Measurements from ENCODE around the gene GEMIN7. TPM values are rescaled to one million over a fixed set of nuclear protein-coding genes. Genes with fewer than 3 reads are reported as not detected.
A peak's percentile ranks its signal among the peaks of the same experiment; 100 is the strongest.

GEMIN7 gene
- total and polyA plus RNA-seq, 2 of the 13 experiments (the other 11 are each of a cell fraction or from before 2014, with no cell fraction given): 24.1 to 30.6 TPM

- TF ChIP-seq ZNF513 (CRISPR knock-in tag; conservative IDR thresholded peaks at IDR 0.05) (no peak), CENPT (CRISPR knock-in tag; IDR thresholded peaks at IDR 0.05; ENCODE audit: low read depth) (no peak), REPIN1 (CRISPR knock-in tag; IDR thresholded peaks at IDR 0.05; ENCODE audit: borderline replicate concordance, low read depth) (no peak), HDAC1 (CRISPR knock-in tag; IDR thresholded peaks at IDR 0.05) (peak; percentile 1; the same call in 1 of the 2 replicates), ZNF724P (CRISPR knock-in tag; IDR thresholded peaks at IDR 0.05; ENCODE audit: borderline replicate concordance) (no peak), ZNF275 (CRISPR knock-in tag; IDR thresholded peaks at IDR 0.05; ENCODE audit: borderline replicate concordance) (0 out of 2 replicates have a peak, but pooled peaks have one; percentile 43), MAF1 (CRISPR knock-in tag; IDR thresholded peaks at IDR 0.05; ENCODE audit: borderline replicate concordance) (no peak), TFAP4 (IDR thresholded peaks at IDR 0.05; ENCODE audit: borderline replicate concordance, low read depth) (peak; percentile 17; the same call in 1 of the 2 replicates), RFXANK (CRISPR knock-in tag; IDR thresholded peaks at IDR 0.05) (no peak), ZNF672 (CRISPR knock-in tag; IDR thresholded peaks at IDR 0.05) (no peak), ZNF766 (CRISPR knock-in tag; IDR thresholded peaks at IDR 0.05; ENCODE audit: borderline replicate concordance) (no peak), SMC3 (IDR thresholded peaks at IDR 0.05; ENCODE audit: low read length) (no peak), SAP130 (CRISPR knock-in tag; IDR thresholded peaks at IDR 0.05; ENCODE audit: low read depth) (peak; percentile 59), GTF2F1 (IDR thresholded peaks at IDR 0.05; ENCODE audit: low read length) (no peak), ZFP91 (CRISPR knock-in tag; IDR thresholded peaks at IDR 0.05; ENCODE audit: borderline replicate concordance) (no peak; the same call in 1 of the 2 replicates), DMTF1 (CRISPR knock-in tag; IDR thresholded peaks at IDR 0.05) (no peak), CSRNP2 (CRISPR knock-in tag; conservative IDR thresholded peaks at IDR 0.05; ENCODE audit: low read depth) (no peak), ASH2L (IDR thresholded peaks at IDR 0.05; ENCODE audit: insufficient read length, low read depth, low read length) (peak; percentile 12), RFX5 (IDR thresholded peaks at IDR 0.05; ENCODE audit: low read depth, low read length) (no peak), ZFP41 (CRISPR knock-in tag; IDR thresholded peaks at IDR 0.05; ENCODE audit: borderline replicate concordance) (peak; percentile 22; the same call in 1 of the 2 replicates)
Observed at GRCh38 chr19:45075301-45076028, 3.6 kb upstream of the GEMIN7 start (continued).
